Chondrocyte (in vitro differentiated cells): ENCODE results near the gene RTTN. TPM values are rescaled to one million over a fixed set of nuclear protein-coding genes. Genes with fewer than 3 reads are reported as not detected.

Experiments
- DNase-seq: peaks from one replicate; pipeline ENCODE4 v3.0.0; 2021; ENCODE audit warnings: mixed read lengths, low spot score
- H3K27ac Mint-ChIP-seq: one replicate; pipeline ENCODE4 v1.8.0; 2021; ENCODE audit warnings: mild to moderate bottlenecking, moderate library complexity, mixed read lengths; ENCODE audit not compliant: unreplicated experiment
- H3K27me3 Mint-ChIP-seq: 2 replicates; pipeline ENCODE4 v1.8.0; 2021; ENCODE audit warnings: low read depth, mixed read lengths
- H3K36me3 Mint-ChIP-seq: 2 replicates; pipeline ENCODE4 v1.8.0; 2021; ENCODE audit warnings: low read depth, mixed read lengths
- H3K4me1 Mint-ChIP-seq: 2 replicates; pipeline ENCODE4 v1.8.0; 2021; ENCODE audit warnings: low read depth, mild to moderate bottlenecking, mixed read lengths
- H3K4me3 Mint-ChIP-seq: one replicate; pipeline ENCODE4 v1.8.0; 2021; ENCODE audit warnings: mild to moderate bottlenecking, moderate library complexity, mixed read lengths; ENCODE audit not compliant: unreplicated experiment
- H3K9me3 Mint-ChIP-seq: 2 replicates; pipeline ENCODE4 v1.8.0; 2021; ENCODE audit warnings: low read depth, mixed read lengths
- CTCF ChIP-seq: fragments of 200-600 bp; sonication (generic); IDR thresholded peaks from 2 replicates; pipeline ENCODE4 v1.5.0; 2021; ENCODE audit warnings: antibody characterized with exemption, mild to moderate bottlenecking, moderate library complexity
- total RNA-seq: library from RNA; stranded (reverse); gene quantifications from 3 replicates; pipeline ENCODE4 v1.2.1, GENCODE V29; 2021

RTTN gene
- total RNA-seq, 1 donor from 2014 or later, result 4.8 TPM

GRCh38 chr18:69987870-69988269 is 217.6 kb downstream of the RTTN start:
- no peak for TF ChIP-seq CTCF
- Mint-ChIP-seq H3K27me3 (no peaks in the 10 kb centered on the region), H3K4me3 (no peak overlapping the region), H3K4me1 (no peaks in the 10 kb centered on the region), H3K9me3 (peaks cover 29% of the 10 kb centered on the region), H3K36me3 (peaks cover 18% of the 10 kb centered on the region), H3K27ac (no peak overlapping the region)
- no peak for DNase-seq

- Mint-ChIP-seq H3K27me3 (no peaks in the 10 kb centered on the region), H3K9me3 (peaks cover 24% of the 10 kb centered on the region), H3K27ac (no peak overlapping the region), H3K4me1 (peaks cover 3% of the 10 kb centered on the region), H3K36me3 (peaks cover 15% of the 10 kb centered on the region), H3K4me3 (no peak overlapping the region)
- no peak for TF ChIP-seq CTCF
- DNase-seq, result no peak
Measured at GRCh38 chr18:69985239-69985638, 220.2 kb downstream of the RTTN start.

GRCh38 chr18:69982417-69982816 is 223.1 kb downstream of the RTTN start:
- Mint-ChIP-seq H3K27me3 (no peaks in the 10 kb centered on the region), H3K4me1 (peaks cover 3% of the 10 kb centered on the region), H3K9me3 (peaks cover 4% of the 10 kb centered on the region), H3K4me3 (no peak overlapping the region), H3K27ac (no peak overlapping the region), H3K36me3 (peaks cover 7% of the 10 kb centered on the region)
- no peak for DNase-seq
- TF ChIP-seq CTCF, result no peak

- Mint-ChIP-seq H3K27ac (no peak overlapping the region), H3K4me3 (no peak overlapping the region), H3K27me3 (no peaks in the 10 kb centered on the region), H3K9me3 (peaks cover 6% of the 10 kb centered on the region), H3K4me1 (peaks cover 3% of the 10 kb centered on the region), H3K36me3 (peaks cover 9% of the 10 kb centered on the region)
- no peak for TF ChIP-seq CTCF
- no peak for DNase-seq
Measured at GRCh38 chr18:69981948-69982347, 223.5 kb downstream of the RTTN start.

GRCh38 chr18:69980982-69981804 is 224.3 kb downstream of the RTTN start:
- peaks cover 13% of the 10 kb centered on the region for H3K9me3 Mint-ChIP-seq
- no peak for DNase-seq
- H3K36me3 Mint-ChIP-seq, result peaks cover 13% of the 10 kb centered on the region
- H3K4me1 Mint-ChIP-seq, result peaks cover 3% of the 10 kb centered on the region
- TF ChIP-seq CTCF, result no peak
- H3K27me3 Mint-ChIP-seq, result no peaks in the 10 kb centered on the region
- no peak overlapping the region for H3K27ac Mint-ChIP-seq
- no peak overlapping the region for H3K4me3 Mint-ChIP-seq
